ENCODE measurements around the gene FAM117B.

GRCh38 chr2:202592566-202592965 lies 42.2 kb upstream of the FAM117B start:
- TF ChIP-seq CTCF (conservative IDR thresholded peaks at IDR 0.05) (no peak), ZFX (IDR thresholded peaks at IDR 0.05) (no peak)

Measured in C4-2B (cell line).